IPS-18c (cell line): Measurements from ENCODE around the gene BCL2A1.
"Not testable (repeated sequence)": the region's sequence is repeated elsewhere in the genome, so short reads cannot be mapped to it uniquely, and the experiment has no call there.

Source experiments
- H3K4me3 ChIP-seq: 2 replicates; pipeline ENCODE4 v1.7.0; 2013; ENCODE audit warnings: low read depth, mild to moderate bottlenecking, low read length, moderate library complexity; ENCODE audit not compliant: insufficient read depth
- H3K9me3 ChIP-seq: one replicate; pipeline ENCODE4 v1.6.1; 2013; ENCODE audit warnings: mild to moderate bottlenecking, low read length, moderate library complexity; ENCODE audit not compliant: control insufficient read depth, insufficient read depth

BCL2A1 gene

GRCh38 chr15:79918278-79918677, 52.7 kb downstream of the BCL2A1 start:
- Histone ChIP-seq H3K4me3 (no peak overlapping the region), H3K9me3 (peaks cover 10% of the 10 kb centered on the region)

GRCh38 chr15:79916502-79917132, 54.4 kb downstream of the BCL2A1 start:
- Histone ChIP-seq H3K9me3 (peaks cover 10% of the 10 kb centered on the region), H3K4me3 (no peak overlapping the region)

DNA sequence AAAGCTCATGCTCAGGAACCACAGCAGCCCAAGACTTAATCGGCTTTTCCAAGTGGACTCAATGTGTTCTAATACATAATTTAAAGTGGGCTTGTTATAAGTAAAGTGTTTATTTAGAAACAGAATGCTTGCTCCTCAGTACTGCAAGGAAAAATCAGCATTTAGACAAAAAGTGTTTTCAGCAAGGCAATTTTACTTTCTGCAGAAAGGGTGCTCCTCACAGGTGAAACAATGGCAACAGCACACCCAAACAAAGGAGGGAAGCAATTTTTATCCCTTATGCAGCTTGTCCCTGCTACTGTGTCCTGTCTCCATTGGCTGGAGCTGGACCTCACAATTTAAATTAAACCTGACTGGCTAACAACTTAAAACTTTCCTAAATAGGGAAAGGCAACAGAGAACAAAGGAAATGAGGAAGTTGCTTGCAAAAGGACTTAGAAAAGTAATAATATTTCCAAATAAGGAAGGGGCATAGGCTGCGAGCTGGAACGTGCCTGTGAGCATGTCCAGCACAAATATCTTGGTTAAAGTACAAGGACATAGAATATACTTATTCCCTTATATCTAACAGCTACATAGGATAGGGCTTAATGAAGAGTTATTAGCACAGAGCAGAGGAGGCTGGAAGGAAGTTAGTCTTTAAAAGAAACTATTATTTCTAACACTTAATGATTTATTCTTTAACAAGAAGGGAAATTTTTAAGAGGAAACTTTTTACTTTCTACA, 55.1 kb downstream of the BCL2A1 start:
- not testable (repeated sequence) for H3K4me3 ChIP-seq
- H3K9me3 ChIP-seq, result peaks cover 10% of the 10 kb centered on the region

DNA sequence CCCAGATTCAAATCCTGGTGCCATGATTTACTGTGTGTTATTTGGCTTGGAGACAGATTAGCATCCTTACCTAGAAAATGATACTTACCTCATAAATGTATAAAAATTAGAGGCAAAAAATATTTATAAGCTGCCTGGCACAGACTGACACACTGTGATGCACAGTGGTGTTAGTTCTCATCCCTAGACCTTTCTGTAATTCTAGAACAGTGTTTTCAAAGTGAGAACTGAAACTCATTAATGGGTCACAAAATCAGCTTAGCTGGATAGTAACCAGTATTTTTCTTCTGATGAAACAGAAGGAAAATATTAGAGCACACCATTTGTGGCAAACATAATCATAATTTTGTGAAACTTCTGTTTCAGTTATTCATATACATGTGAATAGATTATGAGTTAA, 56.3 kb downstream of the BCL2A1 start:
- no peak overlapping the region for H3K4me3 ChIP-seq
- H3K9me3 ChIP-seq, result peaks cover 10% of the 10 kb centered on the region
